Measurements from ENCODE around the gene KNCN. TPM values are rescaled to one million over a fixed set of nuclear protein-coding genes. Genes with fewer than 3 reads are reported as not detected.
A peak's percentile ranks its signal among the peaks of the same experiment; 100 is the strongest.

The KNCN gene
- total and polyA plus RNA-seq, 2 experiments from 2014 or later = not detected

DNA sequence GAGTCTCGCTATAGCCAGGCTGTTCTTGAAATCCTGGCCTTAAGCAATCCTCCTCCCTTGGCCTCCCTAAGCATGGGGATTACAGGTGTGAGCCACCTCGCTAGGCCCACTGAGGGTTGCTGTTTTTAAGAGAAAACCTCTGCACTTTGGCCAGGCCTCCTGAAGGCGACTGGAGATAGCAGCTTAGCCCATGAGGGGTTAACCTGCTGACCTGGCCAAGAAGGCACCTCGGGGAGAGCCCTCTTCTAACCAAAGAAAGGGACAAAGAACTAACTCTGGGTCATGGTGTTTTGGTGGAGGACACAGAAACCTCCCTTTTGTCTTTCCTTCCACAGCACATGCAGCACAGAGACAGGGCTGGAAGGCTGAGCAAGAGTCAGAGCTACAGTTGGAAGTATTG, 17.7 kb upstream of the KNCN start:
- Mint-ChIP-seq H3K36me3 (ENCODE audit: low read depth) (no peaks in the 10 kb centered on the region), H3K9me3 (no peaks in the 10 kb centered on the region), H3K4me1 (peaks cover 15% of the 10 kb centered on the region), H3K27ac (no peak overlapping the region), H3K27me3 (ENCODE audit: insufficient read depth, low read depth, poor library complexity) (peaks cover 3% of the 10 kb centered on the region), H3K4me3 (no peak overlapping the region)
- Histone ChIP-seq H3K4me1 (ENCODE audit: insufficient read depth) (no peaks in the 10 kb centered on the region), H2AFZ (no peak overlapping the region), H3K4me2 (no peak overlapping the region), H4K20me1 (replicated peaks; ENCODE audit: insufficient read depth) (no peaks in the 10 kb centered on the region), H3K27me3 (ENCODE audit: insufficient read depth) (no peaks in the 10 kb centered on the region), H3K79me2 (replicated peaks; ENCODE audit: insufficient read depth) (no peaks in the 10 kb centered on the region), H3K4me3 (no peak overlapping the region), H3F3A (replicated peaks; ENCODE audit: low read depth) (no peaks in the 10 kb centered on the region), H3K9me2 (ENCODE audit: insufficient read depth) (no peaks in the 10 kb centered on the region), H3K36me3 (ENCODE audit: insufficient read depth) (no peaks in the 10 kb centered on the region), H3K27ac (ENCODE audit: low read depth) (no peak overlapping the region)
- TF ChIP-seq EZH2 (IDR thresholded peaks at IDR 0.05; ENCODE audit: low read depth, unreplicated experiment) (no peak), ZNF331 (CRISPR knock-in tag; IDR thresholded peaks at IDR 0.05; ENCODE audit: low read depth) (no peak), STAT1 (IDR thresholded peaks at IDR 0.05; ENCODE audit: unreplicated experiment) (no peak), JUNB (IDR thresholded peaks at IDR 0.05; ENCODE audit: unreplicated experiment) (no peak), CREB1 (CRISPR knock-in tag; IDR thresholded peaks at IDR 0.05; ENCODE audit: low read depth) (no peak), EZH2phosphoT487 (IDR thresholded peaks at IDR 0.05; ENCODE audit: unreplicated experiment) (no peak), ZNF114 (CRISPR knock-in tag; IDR thresholded peaks at IDR 0.05) (no peak), NANOG (IDR thresholded peaks at IDR 0.05; ENCODE audit: borderline replicate concordance) (no peak), POLR2AphosphoS5 (IDR thresholded peaks at IDR 0.05; ENCODE audit: low read depth) (no peak)
- TF ChIP-seq, protein P1, sequence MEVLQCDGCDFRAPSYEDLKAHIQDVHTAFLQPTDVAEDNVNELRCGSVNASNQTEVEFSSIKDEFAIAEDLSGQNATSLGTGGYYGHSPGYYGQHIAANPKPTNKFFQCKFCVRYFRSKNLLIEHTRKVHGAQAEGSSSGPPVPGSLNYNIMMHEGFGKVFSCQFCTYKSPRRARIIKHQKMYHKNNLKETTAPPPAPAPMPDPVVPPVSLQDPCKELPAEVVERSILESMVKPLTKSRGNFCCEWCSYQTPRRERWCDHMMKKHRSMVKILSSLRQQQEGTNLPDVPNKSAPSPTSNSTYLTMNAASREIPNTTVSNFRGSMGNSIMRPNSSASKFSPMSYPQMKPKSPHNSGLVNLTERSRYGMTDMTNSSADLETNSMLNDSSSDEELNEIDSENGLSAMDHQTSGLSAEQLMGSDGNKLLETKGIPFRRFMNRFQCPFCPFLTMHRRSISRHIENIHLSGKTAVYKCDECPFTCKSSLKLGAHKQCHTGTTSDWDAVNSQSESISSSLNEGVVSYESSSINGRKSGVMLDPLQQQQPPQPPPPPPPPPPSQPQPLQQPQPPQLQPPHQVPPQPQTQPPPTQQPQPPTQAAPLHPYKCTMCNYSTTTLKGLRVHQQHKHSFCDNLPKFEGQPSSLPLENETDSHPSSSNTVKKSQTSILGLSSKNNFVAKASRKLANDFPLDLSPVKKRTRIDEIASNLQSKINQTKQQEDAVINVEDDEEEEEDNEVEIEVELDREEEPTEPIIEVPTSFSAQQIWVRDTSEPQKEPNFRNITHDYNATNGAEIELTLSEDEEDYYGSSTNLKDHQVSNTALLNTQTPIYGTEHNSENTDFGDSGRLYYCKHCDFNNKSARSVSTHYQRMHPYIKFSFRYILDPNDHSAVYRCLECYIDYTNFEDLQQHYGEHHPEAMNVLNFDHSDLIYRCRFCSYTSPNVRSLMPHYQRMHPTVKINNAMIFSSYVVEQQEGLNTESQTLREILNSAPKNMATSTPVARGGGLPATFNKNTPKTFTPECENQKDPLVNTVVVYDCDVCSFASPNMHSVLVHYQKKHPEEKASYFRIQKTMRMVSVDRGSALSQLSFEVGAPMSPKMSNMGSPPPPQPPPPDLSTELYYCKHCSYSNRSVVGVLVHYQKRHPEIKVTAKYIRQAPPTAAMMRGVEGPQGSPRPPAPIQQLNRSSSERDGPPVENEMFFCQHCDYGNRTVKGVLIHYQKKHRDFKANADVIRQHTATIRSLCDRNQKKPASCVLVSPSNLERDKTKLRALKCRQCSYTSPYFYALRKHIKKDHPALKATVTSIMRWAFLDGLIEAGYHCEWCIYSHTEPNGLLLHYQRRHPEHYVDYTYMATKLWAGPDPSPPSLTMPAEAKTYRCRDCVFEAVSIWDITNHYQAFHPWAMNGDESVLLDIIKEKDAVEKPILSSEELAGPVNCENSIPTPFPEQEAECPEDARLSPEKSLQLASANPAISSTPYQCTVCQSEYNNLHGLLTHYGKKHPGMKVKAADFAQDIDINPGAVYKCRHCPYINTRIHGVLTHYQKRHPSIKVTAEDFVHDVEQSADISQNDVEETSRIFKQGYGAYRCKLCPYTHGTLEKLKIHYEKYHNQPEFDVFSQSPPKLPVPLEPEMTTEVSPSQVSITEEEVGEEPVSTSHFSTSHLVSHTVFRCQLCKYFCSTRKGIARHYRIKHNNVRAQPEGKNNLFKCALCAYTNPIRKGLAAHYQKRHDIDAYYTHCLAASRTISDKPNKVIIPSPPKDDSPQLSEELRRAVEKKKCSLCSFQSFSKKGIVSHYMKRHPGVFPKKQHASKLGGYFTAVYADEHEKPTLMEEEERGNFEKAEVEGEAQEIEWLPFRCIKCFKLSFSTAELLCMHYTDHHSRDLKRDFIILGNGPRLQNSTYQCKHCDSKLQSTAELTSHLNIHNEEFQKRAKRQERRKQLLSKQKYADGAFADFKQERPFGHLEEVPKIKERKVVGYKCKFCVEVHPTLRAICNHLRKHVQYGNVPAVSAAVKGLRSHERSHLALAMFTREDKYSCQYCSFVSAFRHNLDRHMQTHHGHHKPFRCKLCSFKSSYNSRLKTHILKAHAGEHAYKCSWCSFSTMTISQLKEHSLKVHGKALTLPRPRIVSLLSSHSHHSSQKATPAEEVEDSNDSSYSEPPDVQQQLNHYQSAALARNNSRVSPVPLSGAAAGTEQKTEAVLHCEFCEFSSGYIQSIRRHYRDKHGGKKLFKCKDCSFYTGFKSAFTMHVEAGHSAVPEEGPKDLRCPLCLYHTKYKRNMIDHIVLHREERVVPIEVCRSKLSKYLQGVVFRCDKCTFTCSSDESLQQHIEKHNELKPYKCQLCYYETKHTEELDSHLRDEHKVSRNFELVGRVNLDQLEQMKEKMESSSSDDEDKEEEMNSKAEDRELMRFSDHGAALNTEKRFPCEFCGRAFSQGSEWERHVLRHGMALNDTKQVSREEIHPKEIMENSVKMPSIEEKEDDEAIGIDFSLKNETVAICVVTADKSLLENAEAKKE (CRISPR knock-in tag; IDR thresholded peaks at IDR 0.05) = no peak
- TF ChIP-seq, protein P2, sequence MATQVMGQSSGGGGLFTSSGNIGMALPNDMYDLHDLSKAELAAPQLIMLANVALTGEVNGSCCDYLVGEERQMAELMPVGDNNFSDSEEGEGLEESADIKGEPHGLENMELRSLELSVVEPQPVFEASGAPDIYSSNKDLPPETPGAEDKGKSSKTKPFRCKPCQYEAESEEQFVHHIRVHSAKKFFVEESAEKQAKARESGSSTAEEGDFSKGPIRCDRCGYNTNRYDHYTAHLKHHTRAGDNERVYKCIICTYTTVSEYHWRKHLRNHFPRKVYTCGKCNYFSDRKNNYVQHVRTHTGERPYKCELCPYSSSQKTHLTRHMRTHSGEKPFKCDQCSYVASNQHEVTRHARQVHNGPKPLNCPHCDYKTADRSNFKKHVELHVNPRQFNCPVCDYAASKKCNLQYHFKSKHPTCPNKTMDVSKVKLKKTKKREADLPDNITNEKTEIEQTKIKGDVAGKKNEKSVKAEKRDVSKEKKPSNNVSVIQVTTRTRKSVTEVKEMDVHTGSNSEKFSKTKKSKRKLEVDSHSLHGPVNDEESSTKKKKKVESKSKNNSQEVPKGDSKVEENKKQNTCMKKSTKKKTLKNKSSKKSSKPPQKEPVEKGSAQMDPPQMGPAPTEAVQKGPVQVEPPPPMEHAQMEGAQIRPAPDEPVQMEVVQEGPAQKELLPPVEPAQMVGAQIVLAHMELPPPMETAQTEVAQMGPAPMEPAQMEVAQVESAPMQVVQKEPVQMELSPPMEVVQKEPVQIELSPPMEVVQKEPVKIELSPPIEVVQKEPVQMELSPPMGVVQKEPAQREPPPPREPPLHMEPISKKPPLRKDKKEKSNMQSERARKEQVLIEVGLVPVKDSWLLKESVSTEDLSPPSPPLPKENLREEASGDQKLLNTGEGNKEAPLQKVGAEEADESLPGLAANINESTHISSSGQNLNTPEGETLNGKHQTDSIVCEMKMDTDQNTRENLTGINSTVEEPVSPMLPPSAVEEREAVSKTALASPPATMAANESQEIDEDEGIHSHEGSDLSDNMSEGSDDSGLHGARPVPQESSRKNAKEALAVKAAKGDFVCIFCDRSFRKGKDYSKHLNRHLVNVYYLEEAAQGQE (IDR thresholded peaks at IDR 0.05; ENCODE audit: unreplicated experiment) = no peak
- TF ChIP-seq, protein P3, sequence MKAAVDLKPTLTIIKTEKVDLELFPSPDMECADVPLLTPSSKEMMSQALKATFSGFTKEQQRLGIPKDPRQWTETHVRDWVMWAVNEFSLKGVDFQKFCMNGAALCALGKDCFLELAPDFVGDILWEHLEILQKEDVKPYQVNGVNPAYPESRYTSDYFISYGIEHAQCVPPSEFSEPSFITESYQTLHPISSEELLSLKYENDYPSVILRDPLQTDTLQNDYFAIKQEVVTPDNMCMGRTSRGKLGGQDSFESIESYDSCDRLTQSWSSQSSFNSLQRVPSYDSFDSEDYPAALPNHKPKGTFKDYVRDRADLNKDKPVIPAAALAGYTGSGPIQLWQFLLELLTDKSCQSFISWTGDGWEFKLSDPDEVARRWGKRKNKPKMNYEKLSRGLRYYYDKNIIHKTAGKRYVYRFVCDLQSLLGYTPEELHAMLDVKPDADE (IDR thresholded peaks at IDR 0.05) = no peak
- TF ChIP-seq, protein P4, sequence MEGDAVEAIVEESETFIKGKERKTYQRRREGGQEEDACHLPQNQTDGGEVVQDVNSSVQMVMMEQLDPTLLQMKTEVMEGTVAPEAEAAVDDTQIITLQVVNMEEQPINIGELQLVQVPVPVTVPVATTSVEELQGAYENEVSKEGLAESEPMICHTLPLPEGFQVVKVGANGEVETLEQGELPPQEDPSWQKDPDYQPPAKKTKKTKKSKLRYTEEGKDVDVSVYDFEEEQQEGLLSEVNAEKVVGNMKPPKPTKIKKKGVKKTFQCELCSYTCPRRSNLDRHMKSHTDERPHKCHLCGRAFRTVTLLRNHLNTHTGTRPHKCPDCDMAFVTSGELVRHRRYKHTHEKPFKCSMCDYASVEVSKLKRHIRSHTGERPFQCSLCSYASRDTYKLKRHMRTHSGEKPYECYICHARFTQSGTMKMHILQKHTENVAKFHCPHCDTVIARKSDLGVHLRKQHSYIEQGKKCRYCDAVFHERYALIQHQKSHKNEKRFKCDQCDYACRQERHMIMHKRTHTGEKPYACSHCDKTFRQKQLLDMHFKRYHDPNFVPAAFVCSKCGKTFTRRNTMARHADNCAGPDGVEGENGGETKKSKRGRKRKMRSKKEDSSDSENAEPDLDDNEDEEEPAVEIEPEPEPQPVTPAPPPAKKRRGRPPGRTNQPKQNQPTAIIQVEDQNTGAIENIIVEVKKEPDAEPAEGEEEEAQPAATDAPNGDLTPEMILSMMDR (conservative IDR thresholded peaks at IDR 0.05; ENCODE audit: low read depth in 2 of 2) = no peak
- DNase-seq (ENCODE audit: low spot score) (no peak), ATAC-seq (peak; percentile 75)
